Upper lobe of right lung (tissue), 1 donor: ENCODE data around the gene TUNAR. TPM values are rescaled to one million over a fixed set of nuclear protein-coding genes. Genes with fewer than 3 reads are reported as not detected.

Experiments used
- ATAC-seq: fragments of 200-7000 bp; cut with Tn5 transposase; one replicate; pipeline ENCODE4 v1.9.1; 2020; ENCODE audit warnings: mild to moderate bottlenecking, moderate library complexity
- DNase-seq: peaks from one replicate; pipeline ENCODE4 v3.0.0-alpha.2; 2020
- H3K27ac ChIP-seq: fragments of 200-600 bp; one replicate; pipeline ENCODE4 v1.8.0; 2022
- H3K27me3 ChIP-seq: fragments of 200-600 bp; one replicate; pipeline ENCODE4 v1.8.0; 2022; ENCODE audit warnings: mild to moderate bottlenecking
- H3K36me3 ChIP-seq: fragments of 200-600 bp; one replicate; pipeline ENCODE4 v1.8.0; 2022
- H3K4me1 ChIP-seq: fragments of 200-600 bp; one replicate; pipeline ENCODE4 v1.8.0; 2022
- H3K4me3 ChIP-seq: fragments of 200-600 bp; one replicate; pipeline ENCODE4 v1.8.0; 2022; ENCODE audit warnings: mild to moderate bottlenecking
- H3K9me3 ChIP-seq: fragments of 200-600 bp; one replicate; pipeline ENCODE4 v1.8.0; 2022
- intact Hi-C: fragments of 100-400 bp; cut with DNase I; formaldehyde crosslinking; loops from one replicate; pipeline ENCODE4 v1.11.0; 2022
- total RNA-seq: library from RNA; stranded (reverse); fragmentation: NEBNext Ultra II Directional; extraction: Animal tissue kit (Norgen Biotek cat#: 25700); gene quantifications from one replicate; pipeline ENCODE4 v1.2.1, GENCODE V29; 2021
- TF ChIP-seq, protein P1 (sequence below): fragments of 200-600 bp; IDR thresholded peaks from one replicate; pipeline ENCODE4 v1.8.0; 2022; ENCODE audit warnings: antibody characterized with exemption
- donor health status: DM: no; HTN: yes; CAD: no; lungs with severe emphysema.

The TUNAR gene
- total RNA-seq, 1 donor from 2014 or later = not detected

DNA sequence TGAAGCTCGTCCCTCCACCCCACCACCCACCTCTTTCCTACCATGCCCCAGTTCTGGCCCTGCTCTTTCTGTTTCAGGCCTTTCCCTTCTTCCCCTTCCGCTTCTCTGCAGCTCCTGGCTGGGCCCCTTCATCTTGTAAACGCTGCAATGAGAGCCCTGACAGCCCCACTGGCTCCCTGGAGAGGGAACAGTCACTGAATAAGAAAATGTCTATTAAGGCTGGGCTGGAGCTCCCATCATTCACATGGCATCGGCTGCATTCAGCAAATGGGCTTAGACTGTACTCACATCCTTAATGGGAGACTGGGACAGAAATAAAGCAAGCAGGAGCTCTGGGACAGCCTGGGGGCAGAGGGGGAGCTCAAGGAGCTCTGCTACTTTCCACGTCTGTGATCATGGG, 45.2 kb upstream of the TUNAR start:
- no peaks in the 10 kb centered on the region for H3K4me1 ChIP-seq
- intact Hi-C loops = no loop called here
- TF ChIP-seq, protein P1, sequence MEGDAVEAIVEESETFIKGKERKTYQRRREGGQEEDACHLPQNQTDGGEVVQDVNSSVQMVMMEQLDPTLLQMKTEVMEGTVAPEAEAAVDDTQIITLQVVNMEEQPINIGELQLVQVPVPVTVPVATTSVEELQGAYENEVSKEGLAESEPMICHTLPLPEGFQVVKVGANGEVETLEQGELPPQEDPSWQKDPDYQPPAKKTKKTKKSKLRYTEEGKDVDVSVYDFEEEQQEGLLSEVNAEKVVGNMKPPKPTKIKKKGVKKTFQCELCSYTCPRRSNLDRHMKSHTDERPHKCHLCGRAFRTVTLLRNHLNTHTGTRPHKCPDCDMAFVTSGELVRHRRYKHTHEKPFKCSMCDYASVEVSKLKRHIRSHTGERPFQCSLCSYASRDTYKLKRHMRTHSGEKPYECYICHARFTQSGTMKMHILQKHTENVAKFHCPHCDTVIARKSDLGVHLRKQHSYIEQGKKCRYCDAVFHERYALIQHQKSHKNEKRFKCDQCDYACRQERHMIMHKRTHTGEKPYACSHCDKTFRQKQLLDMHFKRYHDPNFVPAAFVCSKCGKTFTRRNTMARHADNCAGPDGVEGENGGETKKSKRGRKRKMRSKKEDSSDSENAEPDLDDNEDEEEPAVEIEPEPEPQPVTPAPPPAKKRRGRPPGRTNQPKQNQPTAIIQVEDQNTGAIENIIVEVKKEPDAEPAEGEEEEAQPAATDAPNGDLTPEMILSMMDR = no peak
- no peak overlapping the region for H3K4me3 ChIP-seq
- H3K36me3 ChIP-seq = no peaks in the 10 kb centered on the region
- DNase-seq (no peak), ATAC-seq (no peak)
- no peaks in the 10 kb centered on the region for H3K27me3 ChIP-seq
- H3K9me3 ChIP-seq = no peaks in the 10 kb centered on the region
- H3K27ac ChIP-seq = no peak overlapping the region

DNA sequence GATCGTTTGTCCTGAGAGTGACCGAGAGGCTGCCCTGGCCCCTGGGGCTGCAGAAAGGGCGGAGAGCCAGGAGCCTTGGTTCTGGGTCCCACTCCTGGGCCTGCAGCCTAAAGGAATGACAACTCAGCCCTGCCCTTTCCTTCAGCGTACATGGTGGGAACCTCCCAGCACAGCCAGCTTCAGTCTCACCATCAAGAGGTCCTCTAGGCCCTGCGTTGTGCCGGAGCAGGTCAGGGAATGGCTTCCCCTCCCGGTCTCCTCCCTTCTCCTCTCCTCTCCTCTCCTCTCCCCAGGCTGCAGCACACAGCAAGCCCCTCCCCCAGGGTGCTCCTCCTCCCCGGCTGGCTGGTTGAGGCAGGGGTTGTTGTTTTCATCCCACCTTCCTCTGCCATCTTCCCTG, 44.6 kb upstream of the TUNAR start:
- no peak for DNase-seq
- H3K27me3 ChIP-seq = no peaks in the 10 kb centered on the region
- ATAC-seq = no peak
- intact Hi-C loops = no loop called here
- no peak overlapping the region for H3K27ac ChIP-seq
- H3K4me1 ChIP-seq = no peaks in the 10 kb centered on the region
- H3K9me3 ChIP-seq = no peaks in the 10 kb centered on the region
- TF ChIP-seq, protein P1 = no peak
- no peak overlapping the region for H3K4me3 ChIP-seq
- no peaks in the 10 kb centered on the region for H3K36me3 ChIP-seq

DNA sequence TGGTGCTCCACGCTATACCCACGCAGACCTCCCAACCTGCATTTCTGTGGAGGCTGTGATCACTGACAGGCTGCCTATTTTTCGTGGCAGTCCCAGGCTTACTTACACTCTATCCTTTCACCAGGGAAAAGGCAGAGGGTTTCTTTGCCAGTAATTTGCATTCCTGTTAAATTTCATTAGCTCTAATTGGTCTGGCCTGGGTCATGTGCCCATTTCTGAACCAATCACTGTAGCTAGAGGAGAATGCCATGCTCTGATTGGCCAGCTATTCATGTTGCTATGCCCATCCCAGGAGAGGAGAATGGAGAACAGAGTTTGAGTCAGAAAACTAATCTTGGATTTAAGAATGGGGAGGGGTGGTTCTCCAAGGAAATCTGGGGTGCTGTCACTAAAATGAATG, 43.2 kb upstream of the TUNAR start:
- no peak for ATAC-seq
- intact Hi-C loops = no loop called here
- no peak overlapping the region for H3K4me3 ChIP-seq

DNA sequence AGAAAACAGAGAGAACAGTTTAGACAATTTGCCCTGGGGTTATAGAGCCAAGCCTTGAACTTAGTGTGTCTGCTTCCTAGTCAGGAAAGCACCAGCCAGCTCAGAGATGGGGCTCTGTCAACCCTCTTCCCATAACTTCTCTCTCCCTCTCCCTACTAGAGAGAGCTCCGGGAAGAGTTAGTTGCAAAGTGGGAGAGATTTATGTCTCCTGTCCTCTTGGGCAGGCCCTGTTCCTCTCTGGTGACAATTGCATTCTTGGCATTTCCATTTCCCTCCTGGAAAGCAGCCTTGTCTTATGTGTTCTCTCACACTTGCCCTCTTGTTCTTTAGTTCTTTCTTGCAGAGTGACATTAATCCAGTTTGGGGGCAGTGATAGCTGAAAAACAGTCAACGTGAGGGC, 42.1 kb upstream of the TUNAR start:
- Histone ChIP-seq H3K4me1 (no peaks in the 10 kb centered on the region), H3K27me3 (no peaks in the 10 kb centered on the region), H3K27ac (no peak overlapping the region), H3K9me3 (no peaks in the 10 kb centered on the region), H3K36me3 (no peaks in the 10 kb centered on the region), H3K4me3 (no peak overlapping the region)
- ATAC-seq (no peak), DNase-seq (no peak)
- TF ChIP-seq, protein P1 = no peak
- intact Hi-C loops = no loop called here

More for the DNA sequence above, 43.2 kb upstream of the TUNAR start:
- Histone ChIP-seq H3K36me3 (no peaks in the 10 kb centered on the region), H3K27me3 (no peaks in the 10 kb centered on the region), H3K9me3 (no peaks in the 10 kb centered on the region), H3K27ac (no peak overlapping the region), H3K4me1 (no peaks in the 10 kb centered on the region)
- TF ChIP-seq, protein P1 = no peak
- DNase-seq = no peak

DNA sequence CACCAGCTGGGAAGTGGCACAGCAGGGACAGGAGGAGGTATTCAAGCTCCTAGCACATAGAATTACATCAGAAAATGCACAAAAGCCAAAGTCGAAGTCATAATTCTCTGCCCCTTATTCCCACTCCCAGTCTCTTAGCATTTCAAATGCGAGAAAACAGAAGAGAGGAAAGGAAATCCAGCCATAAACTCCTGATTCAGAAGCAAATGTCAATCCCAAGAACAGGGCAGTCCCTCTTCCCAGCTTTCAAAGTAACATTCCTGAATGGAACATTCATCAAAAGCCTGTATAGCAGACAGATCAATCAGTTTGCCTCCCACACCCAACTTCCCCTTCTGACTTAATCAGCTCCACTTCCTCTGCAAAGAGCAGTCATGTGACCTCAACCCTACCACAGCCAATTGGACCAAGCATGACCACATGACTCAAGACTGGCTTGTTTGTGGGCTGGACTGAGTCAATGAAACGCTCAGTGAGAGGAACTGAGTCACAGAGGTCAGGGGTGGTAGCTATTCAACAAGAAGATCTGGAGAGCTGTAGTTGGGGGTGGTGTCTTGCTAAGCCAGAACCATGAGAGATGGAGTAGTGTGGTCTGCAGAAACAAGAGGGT, 41.4 kb upstream of the TUNAR start:
- Histone ChIP-seq H3K4me3 (no peak overlapping the region), H3K4me1 (no peaks in the 10 kb centered on the region), H3K36me3 (no peaks in the 10 kb centered on the region), H3K27me3 (no peaks in the 10 kb centered on the region), H3K9me3 (no peaks in the 10 kb centered on the region), H3K27ac (no peak overlapping the region)
- intact Hi-C loops = no loop called here
- DNase-seq (no peak), ATAC-seq (no peak)
- TF ChIP-seq, protein P1 = no peak

DNA sequence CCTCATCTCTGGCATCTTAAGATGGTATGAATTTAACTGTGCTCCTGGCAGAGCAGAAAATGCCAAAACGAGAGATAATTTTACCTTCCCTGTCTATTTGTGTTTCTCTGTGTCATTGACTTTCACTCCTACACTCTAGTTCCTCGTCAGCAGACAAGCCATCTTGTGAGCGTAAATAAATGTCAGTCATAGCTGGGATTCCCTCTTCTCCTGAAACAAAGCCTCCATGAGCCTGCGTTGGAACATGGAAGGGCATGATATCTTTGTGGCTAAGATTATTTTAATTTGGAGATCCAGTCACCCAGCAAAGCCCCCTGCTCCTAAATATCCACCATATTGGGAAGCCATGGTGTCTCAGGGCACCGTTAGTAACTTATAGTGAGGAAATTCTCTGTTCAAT, 37.8 kb upstream of the TUNAR start:
- no peak for ATAC-seq
- Histone ChIP-seq H3K9me3 (no peaks in the 10 kb centered on the region), H3K4me3 (no peak overlapping the region), H3K36me3 (no peaks in the 10 kb centered on the region), H3K4me1 (no peaks in the 10 kb centered on the region), H3K27me3 (no peaks in the 10 kb centered on the region), H3K27ac (no peak overlapping the region)
- no peak for DNase-seq
- TF ChIP-seq, protein P1 = no peak
- intact Hi-C loops = no loop called here
